ENCODE measurements around the gene ESYT2. TPM values are rescaled to one million over a fixed set of nuclear protein-coding genes. Genes with fewer than 3 reads are reported as not detected.

ESYT2 gene
- total and polyA plus RNA-seq, 2 of the 4 experiments (the other 2 are of a cell fraction): 26.7 to 69.9 TPM

- Histone ChIP-seq H2AFZ (replicated peaks; ENCODE audit: low read length, poor library complexity) (no peak overlapping the region), H4K20me1 (ENCODE audit: insufficient read depth, low read length) (no peaks in the 10 kb centered on the region; the same call in 1 of the 2 replicates), H3K4ac (ENCODE audit: low read depth, low read length) (no peak overlapping the region), H2BK5ac (ENCODE audit: low read depth, low read length, poor library complexity, severe bottlenecking) (no peak overlapping the region), H2BK15ac (ENCODE audit: low read depth, low read length) (no peak overlapping the region), H3K9me3 (ENCODE audit: control insufficient read depth, insufficient read depth, low read length) (no peaks in the 10 kb centered on the region), H4K8ac (ENCODE audit: low read depth in 2 of 2, low read length in 2 of 2) (no peak overlapping the region), H3K4me2 (ENCODE audit: low read depth, low read length) (no peak overlapping the region), H3K14ac (replicated peaks; ENCODE audit: low read depth, low read length) (no peak overlapping the region), H3K36me3 (ENCODE audit: control insufficient read depth, insufficient read depth, low read length) (peaks cover 35% of the 10 kb centered on the region), H3K18ac (ENCODE audit: low read depth, low read length) (no peak overlapping the region), H2AK5ac (ENCODE audit: low read depth, low read length) (no peak overlapping the region), H2AK9ac (replicated peaks; ENCODE audit: low read depth, low read length, poor library complexity) (no peak overlapping the region), H3K79me1 (ENCODE audit: low read depth in 1 of 2, low read length in 2 of 2) (peaks cover 3% of the 10 kb centered on the region in 2 experiments; a peak in 1 of 4 replicates), H4K91ac (ENCODE audit: insufficient read depth, low read depth, low read length) (no peak overlapping the region), H3K23ac (ENCODE audit: low read depth, low read length) (no peak overlapping the region), H3K4me1 (ENCODE audit: control insufficient read depth, insufficient read depth, low read length) (no peaks in the 10 kb centered on the region), H2BK20ac (ENCODE audit: low read depth, low read length) (no peak overlapping the region), H4K5ac (ENCODE audit: low read depth, low read length) (no peak overlapping the region), H3K4me3 (ENCODE audit: insufficient read depth, low read depth, low read length) (no peak overlapping the region), H2BK120ac (ENCODE audit: low read depth, low read length) (no peak overlapping the region), H3K56ac (ENCODE audit: extremely low read depth, insufficient read depth, low read length) (no peak overlapping the region), H3K9me1 (ENCODE audit: insufficient read depth, low read length) (no peaks in the 10 kb centered on the region), H3K27ac (ENCODE audit: insufficient read depth, low read length) (no peak overlapping the region), H3K9ac (ENCODE audit: low read depth, low read length) (no peak overlapping the region), H3K27me3 (ENCODE audit: control insufficient read depth, insufficient read depth, low read length) (no peaks in the 10 kb centered on the region)
- no peak for ATAC-seq (ENCODE audit: low read depth)
- WGBS, 2 experiments (ENCODE audit: extremely low coverage in 2 of 2, insufficient read length in 1 of 2): no CpG with 5 or more reads among the region's 3 CpGs
- no peak for TF ChIP-seq USF2 (IDR thresholded peaks at IDR 0.05; ENCODE audit: low read depth, low read length)
- no peak for TF ChIP-seq SMC3 (IDR thresholded peaks at IDR 0.05; ENCODE audit: low read depth, low read length)
- no peak for TF ChIP-seq CHD1 (IDR thresholded peaks at IDR 0.05; ENCODE audit: low read depth, low read length)
- no peak for TF ChIP-seq FOS (IDR thresholded peaks at IDR 0.05; ENCODE audit: low read depth, low read length)
- TF ChIP-seq, protein P1, sequence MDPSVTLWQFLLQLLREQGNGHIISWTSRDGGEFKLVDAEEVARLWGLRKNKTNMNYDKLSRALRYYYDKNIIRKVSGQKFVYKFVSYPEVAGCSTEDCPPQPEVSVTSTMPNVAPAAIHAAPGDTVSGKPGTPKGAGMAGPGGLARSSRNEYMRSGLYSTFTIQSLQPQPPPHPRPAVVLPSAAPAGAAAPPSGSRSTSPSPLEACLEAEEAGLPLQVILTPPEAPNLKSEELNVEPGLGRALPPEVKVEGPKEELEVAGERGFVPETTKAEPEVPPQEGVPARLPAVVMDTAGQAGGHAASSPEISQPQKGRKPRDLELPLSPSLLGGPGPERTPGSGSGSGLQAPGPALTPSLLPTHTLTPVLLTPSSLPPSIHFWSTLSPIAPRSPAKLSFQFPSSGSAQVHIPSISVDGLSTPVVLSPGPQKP (IDR thresholded peaks at IDR 0.05; ENCODE audit: borderline replicate concordance, low read depth, low read length): no peak
- no peak for TF ChIP-seq RCOR1 (IDR thresholded peaks at IDR 0.05; ENCODE audit: insufficient replicate concordance, low read length)
- no peak for TF ChIP-seq MAZ (IDR thresholded peaks at IDR 0.05; ENCODE audit: borderline replicate concordance, low read depth, low read length)
- TF ChIP-seq RFX5 (IDR thresholded peaks at IDR 0.05; ENCODE audit: low read depth, low read length): no peak
- TF ChIP-seq POLR2A (IDR thresholded peaks at IDR 0.05; ENCODE audit: low read depth, low read length): no peak
- TF ChIP-seq RAD21 (IDR thresholded peaks at IDR 0.05; ENCODE audit: low read length): no peak
- no peak for TF ChIP-seq MXI1 (IDR thresholded peaks at IDR 0.05; ENCODE audit: borderline replicate concordance, low read depth, low read length)
- no peak for TF ChIP-seq NFE2L2 (IDR thresholded peaks at IDR 0.05; ENCODE audit: low read depth, low read length)
- TF ChIP-seq MAFK (IDR thresholded peaks at IDR 0.05; ENCODE audit: low read depth, low read length): no peak
- TF ChIP-seq BHLHE40 (IDR thresholded peaks at IDR 0.05; ENCODE audit: low read depth, low read length): no peak
- no peak for TF ChIP-seq CEBPB (IDR thresholded peaks at IDR 0.05; ENCODE audit: low read depth, low read length)
- TF ChIP-seq, protein P2, sequence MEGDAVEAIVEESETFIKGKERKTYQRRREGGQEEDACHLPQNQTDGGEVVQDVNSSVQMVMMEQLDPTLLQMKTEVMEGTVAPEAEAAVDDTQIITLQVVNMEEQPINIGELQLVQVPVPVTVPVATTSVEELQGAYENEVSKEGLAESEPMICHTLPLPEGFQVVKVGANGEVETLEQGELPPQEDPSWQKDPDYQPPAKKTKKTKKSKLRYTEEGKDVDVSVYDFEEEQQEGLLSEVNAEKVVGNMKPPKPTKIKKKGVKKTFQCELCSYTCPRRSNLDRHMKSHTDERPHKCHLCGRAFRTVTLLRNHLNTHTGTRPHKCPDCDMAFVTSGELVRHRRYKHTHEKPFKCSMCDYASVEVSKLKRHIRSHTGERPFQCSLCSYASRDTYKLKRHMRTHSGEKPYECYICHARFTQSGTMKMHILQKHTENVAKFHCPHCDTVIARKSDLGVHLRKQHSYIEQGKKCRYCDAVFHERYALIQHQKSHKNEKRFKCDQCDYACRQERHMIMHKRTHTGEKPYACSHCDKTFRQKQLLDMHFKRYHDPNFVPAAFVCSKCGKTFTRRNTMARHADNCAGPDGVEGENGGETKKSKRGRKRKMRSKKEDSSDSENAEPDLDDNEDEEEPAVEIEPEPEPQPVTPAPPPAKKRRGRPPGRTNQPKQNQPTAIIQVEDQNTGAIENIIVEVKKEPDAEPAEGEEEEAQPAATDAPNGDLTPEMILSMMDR (conservative IDR thresholded peaks at IDR 0.05; ENCODE audit: low read depth, low read length): no peak
- in situ Hi-C loops (cut with MboI; ENCODE audit: low sequenced_read_pairs): no loop called here
- ChIA-PET POLR2A (ENCODE audit: unreplicated experiment) (no interaction called here), CTCF (no interaction called here)
- intact Hi-C loops (cut with micrococcal nuclease): no loop called here
- dilution Hi-C loops (cut with HindIII; ENCODE audit: low sequenced_read_pairs, unreplicated experiment): no loop called here
- DNase-seq: no peak
- no TSS peak for BruUV-seq (replicated peaks)
Measured at GRCh38 chr7:158751751-158752150, 77.6 kb downstream of the ESYT2 start.
